ENCODE data around the gene KRT1.

Gene KRT1

GRCh38 chr12:52697058-52697582 is 16.9 kb upstream of the KRT1 start:
- no peak for DNase-seq

DNA sequence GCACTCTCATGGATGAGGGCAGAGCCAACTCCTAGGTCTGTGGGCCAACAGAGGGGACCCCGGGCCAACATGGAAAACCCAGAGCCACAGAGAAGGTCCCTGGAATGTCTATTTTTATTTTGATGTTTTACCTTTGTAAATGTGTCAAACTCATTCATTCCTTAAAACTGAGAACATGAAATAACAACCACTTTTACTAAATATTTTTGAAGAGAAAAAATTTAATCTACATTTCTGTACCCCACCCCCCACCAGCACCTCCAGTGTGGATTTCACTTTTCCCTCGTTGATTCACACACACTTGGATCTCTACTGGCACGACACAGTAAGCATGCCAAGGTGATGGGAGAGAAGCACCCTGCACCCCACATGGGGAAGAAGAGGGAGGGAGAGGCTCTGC is 16.4 kb upstream of the KRT1 start:
- DNase-seq: no peak

DNA sequence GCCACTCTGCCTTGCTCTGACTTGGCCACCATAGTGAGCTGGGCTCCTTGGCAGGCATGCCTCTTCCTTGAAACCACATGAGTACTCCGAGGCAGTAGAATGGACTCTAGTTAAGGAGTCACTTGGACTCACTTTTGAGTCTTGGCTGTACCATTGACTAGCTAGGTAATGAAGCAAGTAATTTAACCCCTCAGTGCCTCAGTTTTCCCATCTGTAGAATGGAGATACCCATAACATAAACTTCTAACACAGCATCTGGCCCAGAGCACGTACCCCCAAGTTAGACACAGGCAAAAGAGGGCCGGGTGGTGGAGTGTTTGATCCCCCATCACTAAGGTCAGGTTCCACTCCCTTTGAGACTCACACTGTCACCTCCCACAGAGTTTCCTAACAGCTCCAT is 14.8 kb upstream of the KRT1 start:
- DNase-seq: no peak

DNA sequence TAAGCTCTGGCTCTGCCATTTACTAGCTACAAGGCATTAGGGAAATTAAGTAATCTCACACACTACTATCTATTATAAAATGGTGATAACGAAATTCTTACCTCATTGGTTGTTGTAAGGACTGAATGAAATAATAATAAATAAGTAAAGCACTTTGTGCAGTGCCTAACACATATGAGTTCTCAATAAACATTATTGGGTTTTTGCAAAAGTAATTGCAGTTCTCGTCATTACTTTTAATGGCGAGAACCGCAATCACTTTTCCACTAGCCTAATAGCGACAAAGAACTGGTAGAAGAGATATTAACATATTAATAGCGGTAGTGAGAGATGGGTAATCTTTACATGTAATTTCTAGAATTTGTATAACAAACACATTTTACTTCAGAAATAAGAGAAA is 13.9 kb upstream of the KRT1 start:
- DNase-seq: no peak

GRCh38 chr12:52693261-52693660 is 13.1 kb upstream of the KRT1 start:
- DNase-seq: no peak

DNA sequence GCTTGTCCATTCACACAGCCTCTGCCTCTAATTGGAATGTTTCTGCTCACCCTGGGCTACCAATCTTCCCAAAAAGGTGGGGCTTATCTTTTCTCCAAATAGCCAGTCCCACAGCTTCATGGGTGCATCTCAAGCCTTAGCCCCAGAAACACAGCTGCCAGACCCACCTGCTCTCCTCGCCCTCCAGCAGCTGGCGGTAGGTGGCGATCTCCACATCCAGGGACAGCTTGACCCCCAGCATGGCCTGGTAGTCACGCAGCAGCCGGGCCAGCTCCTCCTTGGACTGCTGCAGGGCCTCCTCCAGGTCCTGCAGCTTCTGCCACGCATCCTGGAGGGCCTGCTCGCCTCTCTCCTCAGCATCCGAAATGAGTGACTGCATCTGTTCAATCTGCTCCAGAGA is 12.0 kb upstream of the KRT1 start:
- no peak for DNase-seq

DNA sequence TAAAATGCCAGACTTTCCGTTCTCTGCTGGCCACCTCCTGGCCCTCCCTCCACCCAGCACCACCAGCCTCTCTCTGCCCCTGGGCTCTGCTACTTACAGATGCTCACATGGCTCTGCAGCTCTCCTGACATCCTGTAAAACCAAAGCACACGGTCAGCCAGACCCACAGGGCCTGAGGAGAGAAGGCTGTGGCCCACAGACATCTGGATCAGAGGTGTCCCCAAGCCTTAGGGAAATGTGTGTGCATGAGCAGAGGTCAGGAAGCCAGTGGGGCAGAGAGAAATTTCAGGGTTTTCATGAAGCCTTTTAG is 11.6 kb upstream of the KRT1 start:
- no peak for DNase-seq

DNA sequence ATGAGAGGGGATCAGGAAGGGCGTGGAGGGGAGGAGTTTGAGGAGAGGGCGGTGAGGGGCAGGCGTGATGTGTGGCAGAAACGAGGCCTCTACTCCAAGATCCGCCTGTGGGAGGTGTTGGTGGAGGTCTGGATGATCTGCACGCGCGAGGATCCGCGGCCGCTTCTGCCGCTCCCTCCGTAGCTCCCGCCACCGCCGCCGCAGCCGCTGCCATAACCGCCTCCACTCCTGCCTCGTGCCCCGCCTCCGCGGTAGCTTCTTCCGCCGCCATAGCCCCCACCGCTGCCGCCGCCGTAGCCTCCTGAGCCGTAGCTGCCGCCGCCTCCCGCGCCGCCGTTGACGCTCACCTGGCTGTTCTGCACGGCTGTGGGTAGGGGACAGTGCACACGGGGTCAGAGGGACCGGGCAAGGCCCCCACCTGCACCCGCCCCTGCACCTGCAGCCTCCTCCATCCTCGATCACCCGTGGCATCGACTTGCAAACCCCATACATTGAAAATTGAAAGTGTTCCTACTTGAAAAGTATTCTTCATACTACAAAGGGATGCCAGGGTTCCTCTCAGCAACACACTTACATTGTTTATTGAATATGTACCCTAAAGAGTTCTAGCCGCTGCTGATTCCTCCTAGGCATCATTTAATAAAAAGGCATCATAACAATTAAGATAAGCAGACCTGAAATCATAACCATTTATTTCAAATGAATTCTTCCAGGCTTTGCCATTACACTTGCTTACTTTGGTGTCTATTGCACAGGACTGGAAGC is 11.1 kb upstream of the KRT1 start:
- no peak for DNase-seq

- no peak for DNase-seq
Observed at GRCh38 chr12:52690351-52691075, 10.3 kb upstream of the KRT1 start.

- DNase-seq: no peak
Observed at GRCh38 chr12:52689936-52690335, 9.7 kb upstream of the KRT1 start.

DNA sequence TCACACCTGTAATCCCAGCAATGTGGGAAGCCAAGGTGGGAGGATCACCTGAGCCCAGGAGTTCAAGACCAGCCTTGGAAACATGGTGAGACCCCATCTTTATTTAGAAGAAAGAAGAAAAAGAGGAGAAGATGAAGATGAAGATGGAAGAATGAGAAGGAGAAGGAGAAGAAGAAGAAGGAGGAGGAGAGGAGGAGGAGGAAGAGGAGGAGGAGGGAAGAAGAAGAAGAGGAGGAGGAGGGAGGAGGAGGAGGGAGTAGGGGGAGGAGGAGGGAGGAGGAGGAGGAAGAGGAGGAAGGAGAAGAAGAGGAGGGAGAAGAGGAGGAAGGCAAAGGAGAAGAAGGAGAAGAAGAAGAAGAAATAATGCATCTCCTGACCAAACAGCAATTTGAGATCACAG is 9.0 kb upstream of the KRT1 start:
- DNase-seq: no peak

DNA sequence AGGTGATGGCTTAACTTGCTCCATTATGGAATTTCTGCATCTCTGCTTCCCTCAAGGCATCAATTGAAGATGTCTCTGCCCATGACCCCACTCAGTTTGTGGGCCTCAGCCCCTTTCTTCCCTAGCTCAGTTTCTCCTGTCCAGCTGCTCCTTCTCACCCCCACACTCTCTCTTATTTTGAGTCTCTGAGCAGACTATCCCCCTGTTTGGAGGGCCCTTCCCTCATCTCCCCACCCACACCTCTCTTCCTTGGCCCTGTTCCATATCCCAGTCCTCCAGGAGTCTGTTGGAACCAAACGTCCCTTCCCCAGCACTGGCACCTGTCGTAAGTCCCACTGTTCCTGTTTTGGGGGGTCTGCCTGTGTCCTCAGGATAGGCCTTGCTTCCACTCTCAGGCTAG is 8.3 kb upstream of the KRT1 start:
- no peak for DNase-seq

DNA sequence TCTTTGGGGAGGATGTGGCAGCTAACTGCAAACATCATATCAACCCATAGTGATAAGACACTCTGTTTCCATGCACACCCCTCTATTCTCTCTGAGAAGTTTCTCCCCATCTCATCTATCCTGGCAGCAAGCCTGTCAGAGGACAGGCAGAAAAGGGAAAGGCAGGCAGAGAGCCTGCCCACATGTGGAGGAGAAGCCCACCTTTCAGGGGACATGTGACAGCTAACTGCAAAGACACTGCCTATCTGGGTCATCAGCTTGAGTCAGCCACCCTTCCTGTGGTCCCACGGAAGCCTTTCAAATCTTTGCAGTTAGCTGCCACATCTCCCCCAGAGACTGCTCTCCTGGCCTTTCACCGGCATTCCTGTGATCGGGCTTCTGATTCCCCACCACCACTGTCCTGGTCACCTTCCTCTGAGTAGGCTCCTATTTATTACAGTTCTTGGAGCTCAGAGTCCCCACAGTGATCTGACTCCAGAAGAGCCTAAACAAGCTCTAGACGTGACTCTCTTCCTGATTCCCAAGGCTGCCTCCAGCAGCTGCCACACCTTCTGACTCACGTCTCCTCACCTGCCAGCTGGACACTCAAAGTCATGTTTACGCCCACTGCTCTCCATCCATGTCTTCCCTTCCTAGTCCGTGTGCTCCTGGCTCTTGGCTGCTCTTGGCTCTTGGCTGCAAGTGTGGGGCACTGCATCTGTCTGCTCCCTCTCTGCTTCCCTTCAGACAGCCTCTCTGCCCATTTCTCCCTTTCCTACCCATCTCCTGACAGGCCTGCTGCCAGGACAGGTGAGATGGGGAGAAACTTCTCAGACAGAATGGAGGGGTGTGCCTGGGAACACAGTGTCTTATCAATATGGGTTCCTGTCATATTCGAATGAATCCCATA is 7.5 kb upstream of the KRT1 start:
- DNase-seq: no peak

DNA sequence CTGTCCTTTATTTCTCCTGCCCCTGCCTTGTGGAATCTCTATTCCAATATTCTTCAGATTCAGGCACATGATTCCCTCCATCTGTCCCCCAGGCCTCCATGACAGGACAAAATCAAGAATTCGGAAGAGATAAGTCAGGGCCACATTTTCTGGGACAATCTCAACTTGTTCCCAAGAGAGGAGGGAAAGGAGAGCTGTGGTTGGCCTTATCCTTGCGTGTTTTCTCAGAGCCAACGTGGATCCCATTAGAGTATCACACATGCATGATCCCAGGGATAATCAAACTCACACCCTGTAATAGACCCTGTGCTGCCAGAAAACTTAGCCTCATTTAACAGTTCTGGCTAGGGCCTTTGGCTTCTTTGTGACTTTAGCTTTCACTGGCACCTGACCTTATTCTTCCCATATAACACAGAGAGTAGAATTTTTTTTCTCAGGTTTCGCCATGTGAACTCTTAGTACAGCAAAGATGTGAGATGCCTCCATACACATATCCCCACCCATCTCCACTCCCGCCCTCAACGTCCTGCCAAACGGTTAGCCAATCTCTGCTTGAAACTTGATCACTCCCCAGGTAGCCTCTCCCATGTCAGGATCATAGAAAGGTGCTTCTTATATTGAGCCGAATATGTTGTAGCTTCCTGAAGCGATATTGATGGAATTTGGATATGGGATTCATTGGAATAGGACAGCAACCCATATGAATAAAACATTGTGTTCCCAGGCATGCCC is 6.7 kb upstream of the KRT1 start:
- DNase-seq: no peak

- no peak for DNase-seq
Observed at GRCh38 chr12:52686063-52686462, 5.9 kb upstream of the KRT1 start.

- DNase-seq: no peak
Observed at GRCh38 chr12:52685406-52685890, 5.2 kb upstream of the KRT1 start.

DNA sequence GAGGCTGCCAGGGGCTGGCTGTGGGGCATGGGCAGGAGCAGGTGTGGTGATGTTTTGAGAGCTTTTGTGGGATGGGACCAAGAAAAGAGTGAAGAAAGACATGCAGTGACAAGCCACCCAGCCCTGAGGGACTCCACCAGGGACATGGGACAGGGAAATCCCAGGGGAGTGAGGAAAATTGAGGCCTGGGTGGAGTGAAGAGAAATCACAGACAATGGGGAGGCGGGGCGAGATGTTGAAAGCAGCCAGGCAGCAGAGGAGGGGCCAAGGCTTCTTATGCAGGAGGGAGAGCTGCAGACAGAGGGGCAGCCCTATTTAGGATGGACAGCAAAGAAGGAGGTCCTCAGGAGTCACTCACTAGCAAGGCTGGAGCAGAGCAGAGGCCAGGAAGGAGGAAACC is 4.2 kb upstream of the KRT1 start:
- DNase-seq: no peak

- DNase-seq: no peak
Observed at GRCh38 chr12:52683575-52684300, 3.5 kb upstream of the KRT1 start.

GRCh38 chr12:52682938-52683574 is 2.8 kb upstream of the KRT1 start:
- DNase-seq: no peak

DNA sequence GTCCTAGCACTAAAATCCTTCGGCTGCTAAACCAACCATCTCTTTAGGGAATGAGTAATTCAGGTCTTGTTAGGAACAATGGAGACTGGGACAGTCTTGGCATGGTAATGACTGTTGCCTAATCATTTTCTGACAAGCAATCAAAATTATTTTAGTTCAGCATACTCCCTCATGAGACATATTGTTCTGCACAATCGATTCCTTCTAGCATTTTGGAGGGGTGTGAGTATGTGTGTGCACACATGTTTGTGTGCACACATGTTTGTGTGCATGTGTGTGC is 2.1 kb upstream of the KRT1 start:
- DNase-seq: no peak

- no peak for DNase-seq
Observed at GRCh38 chr12:52681526-52682380, 1.5 kb upstream of the KRT1 start.
